GM19023 (cell line): ENCODE results near the gene LMO3.

ENCODE experiments used
- ATAC-seq: cut with Tn5 transposase; IDR thresholded peaks from one replicate; pipeline ENCODE4 v1.9.1; 2021; ENCODE audit warnings: mild to moderate bottlenecking, moderate library complexity; ENCODE audit not compliant: unreplicated experiment

The LMO3 gene

DNA sequence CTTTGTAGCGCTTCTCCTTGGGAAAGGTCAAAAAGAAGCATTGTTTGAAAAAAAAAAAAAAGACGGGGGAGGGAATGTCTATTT is at the start of gene LMO3:
Gene LMO3, minus strand, starts transcription at position 46 of the 84 bp plus-strand sequence. CDS start 5,302 bp downstream, outside the sequence.
- ATAC-seq, result no peak

DNA sequence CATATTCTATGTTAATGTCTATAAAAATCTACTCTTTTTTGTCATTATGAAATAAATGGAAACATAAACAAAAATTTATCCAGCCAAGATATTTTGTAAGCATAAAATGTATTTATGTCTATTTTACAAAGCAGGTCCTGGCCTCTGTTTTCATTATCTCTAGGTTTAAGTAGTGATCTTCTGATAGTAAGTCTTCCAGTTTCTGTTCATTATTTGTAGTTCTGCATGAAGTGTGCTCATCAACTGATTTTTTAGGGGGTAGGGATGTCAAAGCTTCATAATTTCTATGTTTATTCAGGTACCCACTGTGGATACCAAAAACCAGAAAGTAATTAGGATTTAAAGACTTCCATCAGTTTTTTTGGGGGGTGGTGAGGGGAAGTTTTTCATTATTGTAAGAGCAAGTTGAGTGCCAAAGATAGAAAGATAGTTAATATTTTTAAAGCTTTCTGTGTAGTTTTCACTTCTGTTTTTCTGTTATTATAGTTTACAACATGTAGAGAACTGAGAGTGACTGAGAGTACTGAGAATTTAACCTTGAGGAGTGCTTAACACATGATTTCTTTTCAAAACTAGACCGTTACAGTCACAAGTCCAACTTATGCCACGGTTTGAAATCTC is 30.6 kb upstream of the LMO3 start:
- peak; percentile 88 for ATAC-seq

DNA sequence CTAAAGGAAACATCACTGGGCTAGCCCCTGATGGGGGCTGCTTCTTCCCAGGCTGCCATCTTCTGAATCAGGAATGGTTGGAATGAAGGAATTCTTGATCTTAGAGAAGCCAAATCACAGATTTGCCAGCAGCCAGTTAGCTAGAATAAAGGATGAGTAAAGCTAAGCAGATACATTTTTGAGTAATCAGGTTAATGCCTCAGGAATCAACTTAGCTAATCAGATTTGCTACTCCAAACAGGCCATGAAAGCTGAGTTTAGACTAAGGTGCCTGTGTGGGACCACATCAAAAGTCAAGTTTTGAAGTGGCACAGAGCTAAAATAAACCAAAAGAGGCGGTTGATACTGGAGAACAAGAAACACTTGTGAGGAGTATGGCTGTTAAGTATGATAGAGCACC is 28.8 kb upstream of the LMO3 start:
- no peak for ATAC-seq

DNA sequence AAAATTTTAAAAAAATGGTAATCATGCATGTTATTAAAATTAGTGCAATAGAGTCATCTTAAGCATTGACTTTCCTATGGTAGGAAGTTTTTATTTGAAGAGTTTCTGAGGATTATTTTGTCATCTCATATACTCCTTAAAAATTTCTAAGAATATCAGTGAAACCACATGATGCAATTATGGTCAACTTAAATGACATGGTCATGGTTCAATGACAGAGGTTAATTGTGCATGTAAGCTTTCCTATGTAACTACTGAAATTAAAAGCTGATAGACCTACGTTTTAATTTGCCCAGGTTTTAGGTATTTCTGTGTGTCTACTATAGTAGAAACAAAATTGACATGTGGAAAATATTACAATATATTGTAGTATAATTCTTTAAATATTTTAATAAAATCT is 21.0 kb upstream of the LMO3 start:
- no peak for ATAC-seq

DNA sequence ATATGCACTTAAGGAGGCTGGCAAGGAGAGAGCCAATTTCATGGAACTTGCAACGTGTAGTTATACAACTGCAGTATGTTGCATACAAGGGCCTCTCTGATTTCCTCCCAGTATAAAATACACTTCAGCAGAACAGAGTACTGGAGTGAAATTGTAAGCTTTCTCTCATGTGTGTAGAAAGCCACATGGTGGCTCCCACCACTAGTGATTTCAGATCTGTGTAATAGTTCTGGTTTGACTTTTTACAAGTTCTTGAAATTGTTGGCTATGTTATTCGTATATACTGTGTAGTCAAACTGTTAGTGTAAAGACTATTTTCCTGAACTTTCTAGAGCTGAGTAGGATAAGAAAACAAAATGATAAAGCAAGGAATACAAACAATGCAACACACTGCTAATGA is 16.4 kb upstream of the LMO3 start:
- peak; percentile 60 for ATAC-seq

DNA sequence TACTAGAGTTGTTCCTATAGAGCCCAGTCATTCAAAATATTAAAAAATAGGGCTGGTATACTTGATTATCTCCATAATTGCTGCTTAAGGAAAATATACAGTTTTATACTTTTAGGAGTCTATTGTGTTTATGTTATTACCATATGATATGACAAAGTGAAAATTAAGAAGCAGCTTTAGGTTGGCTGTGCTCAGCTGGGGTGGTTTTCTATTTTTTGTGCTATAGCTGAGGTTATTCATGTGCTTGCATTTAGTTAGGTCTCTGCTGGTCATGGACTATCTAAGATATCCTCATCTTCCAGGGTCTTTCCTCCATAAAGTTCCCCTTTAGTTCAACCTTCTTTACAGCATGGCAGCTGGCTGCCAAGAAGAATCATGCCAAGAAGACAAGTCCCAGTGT is 13.6 kb upstream of the LMO3 start:
- no peak for ATAC-seq

DNA sequence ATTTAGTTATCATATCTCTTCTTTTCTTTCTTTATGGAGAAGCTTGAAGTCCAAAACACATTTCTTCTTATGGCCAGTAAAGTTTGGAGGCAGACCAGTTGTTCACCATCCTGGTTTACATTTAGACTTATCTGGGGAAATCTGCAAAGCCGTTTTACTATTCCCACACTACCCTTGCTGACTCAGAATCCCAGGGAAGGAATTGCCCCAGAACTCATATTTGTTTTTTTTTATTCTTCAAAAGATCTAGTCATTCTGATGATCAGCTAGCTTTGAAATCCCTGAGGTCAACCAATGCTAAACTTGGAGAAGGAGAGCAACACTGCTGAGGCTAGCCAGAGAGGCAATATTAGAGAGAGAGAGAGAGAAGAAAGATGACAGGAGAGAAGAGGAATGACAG is 12.3 kb upstream of the LMO3 start:
- no peak for ATAC-seq

DNA sequence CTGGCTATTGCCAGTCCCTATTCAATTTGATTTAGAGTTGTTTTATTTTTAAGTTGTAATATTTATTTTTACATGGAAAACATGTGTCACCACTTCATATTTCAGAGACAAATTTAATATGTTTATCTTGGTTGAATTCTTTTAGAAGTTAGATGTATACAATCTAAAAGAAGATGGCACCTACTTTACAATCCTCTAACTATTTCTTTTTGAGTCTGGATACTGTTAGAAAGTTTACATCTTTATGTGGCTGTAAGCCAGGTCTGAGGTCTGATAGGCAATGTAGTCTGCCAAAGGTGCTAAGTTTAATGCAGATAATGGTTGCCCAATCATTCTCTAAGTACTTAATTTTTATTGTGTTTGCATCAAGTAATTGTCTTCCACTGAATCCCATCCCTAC is 7.2 kb upstream of the LMO3 start:
- ATAC-seq, result no peak

DNA sequence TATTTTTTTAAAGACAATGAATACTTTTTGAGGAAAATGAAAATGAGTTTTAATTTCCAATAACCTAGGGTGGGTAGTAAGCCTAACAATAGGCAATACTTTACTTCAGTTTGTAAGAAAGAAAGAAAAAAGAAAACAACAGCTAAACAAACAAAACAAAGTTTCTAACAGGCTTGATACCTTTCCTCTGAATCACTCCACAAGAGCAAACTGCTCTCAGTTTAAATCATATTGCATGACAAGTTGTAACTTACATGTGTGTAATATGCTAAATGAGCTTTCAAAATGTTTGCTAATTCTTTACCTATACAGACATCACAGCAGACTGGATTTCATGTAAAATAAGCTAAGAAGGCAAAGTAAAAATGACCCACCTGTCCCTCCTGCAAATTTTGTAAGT is 6.7 kb upstream of the LMO3 start:
- no peak for ATAC-seq

DNA sequence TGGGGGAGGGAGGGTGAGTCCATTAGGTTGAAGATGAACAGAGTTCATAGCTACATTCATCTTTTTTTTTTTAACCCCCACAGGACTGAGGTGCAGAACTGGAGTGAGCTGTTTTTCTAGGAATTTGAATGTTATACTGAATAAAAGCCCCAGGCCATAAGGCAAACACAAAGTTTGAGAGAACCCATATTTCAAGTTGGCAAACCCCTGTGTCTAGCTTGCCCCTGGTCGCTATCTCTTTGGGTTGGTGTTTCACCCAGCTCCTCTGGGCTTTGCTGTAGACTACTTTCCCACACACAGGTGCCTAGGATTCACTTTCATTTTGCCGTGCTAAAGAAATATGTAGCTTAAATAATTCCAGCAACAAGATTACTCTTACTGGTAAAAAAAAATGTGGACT is 5.2 kb upstream of the LMO3 start:
- ATAC-seq, result peak; percentile 41

DNA sequence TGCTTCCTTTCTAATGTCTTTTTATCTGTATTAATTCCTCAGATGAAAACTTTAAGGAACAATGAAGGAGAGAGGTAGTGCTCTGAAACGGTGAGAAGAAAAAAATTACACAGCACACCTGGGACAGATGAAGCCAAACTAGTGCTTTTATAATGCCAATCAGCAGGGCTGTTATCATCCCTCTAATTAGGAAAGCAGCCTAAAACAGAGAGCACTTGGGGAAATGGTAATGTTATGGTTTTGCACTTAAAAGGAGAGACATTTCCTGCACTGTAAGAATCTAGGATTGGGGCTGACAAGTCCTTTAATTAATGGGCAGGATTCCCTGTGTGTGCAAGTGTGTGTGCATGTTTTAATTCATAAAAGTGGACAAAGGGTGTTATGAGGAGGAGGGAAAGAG is 4.8 kb upstream of the LMO3 start:
- ATAC-seq, result no peak

DNA sequence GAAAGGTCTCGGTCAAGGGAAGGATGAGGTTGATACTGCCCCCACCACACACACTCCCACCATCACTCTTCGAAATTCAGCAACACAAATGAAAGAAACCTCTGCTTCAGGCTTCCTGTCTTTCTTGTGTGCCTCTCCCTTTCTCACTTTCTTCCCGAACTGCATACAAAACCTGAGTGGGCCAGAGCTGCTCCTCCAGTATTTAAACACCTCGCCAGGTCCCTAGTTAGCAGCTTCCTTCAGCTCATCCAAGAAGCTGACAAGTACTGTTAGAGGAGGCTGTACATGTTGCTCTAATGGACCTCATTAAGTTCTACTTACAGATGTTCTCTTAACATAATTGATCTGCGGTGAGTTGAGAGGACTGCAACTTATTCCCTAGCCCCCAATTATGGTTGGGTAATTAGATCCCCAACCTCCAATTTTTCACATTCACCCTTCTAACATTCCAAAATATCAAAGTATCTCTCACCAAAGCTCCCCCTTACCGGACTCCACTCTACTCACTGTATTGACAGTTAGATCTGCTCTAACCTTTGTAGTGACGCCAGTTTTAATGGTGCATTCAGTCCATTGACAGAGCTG is 4.1 kb upstream of the LMO3 start:
- no peak for ATAC-seq

DNA sequence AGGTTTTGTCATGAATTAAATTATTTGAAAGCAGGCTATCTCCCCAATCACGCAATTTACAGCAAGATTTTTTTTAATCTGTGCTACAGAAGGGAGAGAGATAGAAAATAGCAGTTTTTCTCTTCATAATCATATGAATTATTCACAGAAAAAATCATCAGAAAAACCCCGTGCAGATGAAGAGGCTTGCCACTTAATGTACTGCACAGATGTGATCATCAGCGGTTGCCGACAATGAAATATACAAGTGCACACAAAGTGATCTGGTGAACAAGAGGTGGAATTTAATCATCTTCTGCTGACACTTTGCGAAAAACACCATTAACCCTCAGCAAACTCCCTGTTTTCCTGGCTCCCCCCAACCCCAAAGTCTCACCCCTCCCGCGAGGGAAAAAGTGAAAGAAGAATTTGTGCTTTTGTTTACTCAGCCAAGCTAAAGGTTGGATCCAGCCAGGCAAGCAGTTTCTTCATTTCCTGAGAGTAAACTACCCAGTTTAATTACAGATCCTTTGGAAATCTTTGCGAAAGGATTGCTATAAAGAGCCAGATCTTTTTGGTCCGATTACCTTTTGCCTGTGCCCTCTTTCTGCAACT is 3.1 kb upstream of the LMO3 start:
- no peak for ATAC-seq

DNA sequence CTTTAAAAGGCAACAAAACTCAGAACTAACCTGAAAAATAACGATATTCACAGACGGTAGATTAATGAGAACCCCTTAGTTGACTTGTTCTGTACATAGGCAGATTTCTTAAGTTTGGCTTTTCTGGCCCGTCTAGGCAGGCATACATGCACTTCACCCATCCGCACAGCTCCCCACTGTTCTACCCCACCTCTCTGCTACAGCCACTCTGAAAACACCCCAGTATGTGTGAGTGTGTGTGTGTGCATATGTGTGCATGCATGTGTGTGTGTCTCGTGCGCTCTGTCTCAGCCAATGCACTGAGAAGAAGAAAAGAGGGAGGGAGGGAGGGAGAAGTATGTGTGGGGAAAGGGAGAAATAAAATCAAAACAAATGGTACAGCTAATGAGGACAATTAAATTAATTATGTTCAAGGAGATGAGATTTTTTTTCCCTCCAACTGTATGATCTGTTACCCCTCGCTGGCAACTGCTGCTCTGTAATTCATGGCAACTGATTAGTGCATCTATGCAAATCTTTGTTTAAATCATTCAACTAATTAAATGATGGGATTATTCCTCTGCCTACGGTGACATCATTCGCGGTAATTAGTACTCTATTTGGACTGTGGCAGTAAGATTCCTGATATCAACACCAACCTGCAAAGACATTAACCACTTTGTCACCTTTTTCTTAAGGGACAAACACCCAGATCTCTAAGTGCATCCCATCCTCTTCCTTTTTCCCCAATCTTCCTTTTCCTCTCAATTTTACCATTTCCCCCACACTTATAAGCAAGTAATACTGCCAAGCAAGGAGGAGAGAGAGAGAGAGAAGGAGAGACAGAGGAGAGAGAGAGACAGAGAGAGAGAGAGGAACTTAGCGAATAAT is 2.2 kb upstream of the LMO3 start:
- no peak for ATAC-seq

DNA sequence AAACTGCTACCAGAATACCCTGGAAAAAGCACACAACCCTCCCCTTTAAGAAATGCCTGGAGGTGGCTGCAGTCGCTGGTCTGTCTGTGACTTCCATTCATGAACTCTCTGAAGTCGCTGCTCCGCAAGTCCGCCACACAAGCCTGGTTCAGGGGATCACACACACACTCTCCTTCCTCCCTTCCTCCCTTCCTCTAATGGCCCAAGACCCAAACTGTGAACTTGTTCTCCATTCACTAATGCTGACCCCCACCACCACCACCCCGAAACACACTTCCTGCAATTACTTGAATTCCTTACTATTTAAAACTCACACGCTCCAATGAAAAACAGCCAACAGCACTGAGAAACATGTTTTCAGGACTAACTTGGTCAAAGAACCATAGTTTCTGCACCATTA is 1.0 kb upstream of the LMO3 start:
- no peak for ATAC-seq

DNA sequence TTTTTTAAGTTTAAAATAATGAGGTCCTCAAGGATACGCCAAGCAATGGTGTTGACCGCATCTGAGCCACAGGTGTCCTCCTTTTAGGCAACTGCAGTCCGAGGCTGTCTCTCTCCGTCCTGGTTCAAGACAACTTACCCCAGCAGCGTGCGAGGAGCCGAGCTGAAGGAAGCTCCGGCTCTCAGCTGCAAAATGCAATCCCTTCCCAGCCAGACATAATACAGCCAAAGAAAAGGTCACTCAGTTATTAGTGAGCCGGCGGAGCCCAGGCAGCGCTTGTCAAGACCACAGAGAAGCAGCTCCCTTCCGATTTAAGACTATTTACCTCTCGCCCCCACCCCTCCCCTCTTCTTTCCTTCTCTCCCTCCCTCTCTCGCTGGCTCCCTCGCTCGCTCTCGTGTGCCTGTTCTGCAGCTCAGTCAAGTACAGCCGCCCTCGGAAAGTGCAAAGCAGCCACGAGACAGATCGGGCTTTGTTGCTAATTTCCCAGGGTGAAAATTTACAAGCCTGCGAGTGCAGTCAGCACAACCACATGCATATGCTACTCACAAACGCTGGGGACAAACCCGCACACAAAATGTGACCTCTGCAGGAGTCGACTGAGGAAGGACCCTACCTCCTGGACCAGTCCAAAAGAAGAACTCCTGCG is 363 bp upstream of the LMO3 start:
- peak; percentile 40 for ATAC-seq

DNA sequence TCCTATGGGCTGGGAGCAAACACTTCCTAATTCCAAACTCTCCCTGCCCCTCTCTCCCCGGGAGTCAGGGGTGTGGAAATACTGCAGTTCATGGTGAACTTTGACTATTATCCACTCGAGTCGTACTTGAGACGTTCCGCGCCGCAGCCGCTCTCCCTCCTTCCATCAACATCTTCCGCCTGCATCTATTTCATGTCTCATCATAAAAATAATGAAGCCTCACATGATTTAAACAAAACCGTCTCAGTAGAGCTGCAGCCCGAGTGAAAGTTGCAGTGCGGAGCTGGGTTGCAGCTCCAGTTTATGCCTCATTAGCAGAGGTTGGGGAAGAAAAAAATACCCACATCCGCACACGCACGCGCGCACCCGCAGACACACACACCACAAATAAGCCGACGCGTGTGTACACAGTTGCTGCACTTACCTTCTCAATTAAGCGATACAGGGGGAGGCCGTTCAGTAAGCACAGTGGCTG is 283 bp downstream of the LMO3 start:
- ATAC-seq, result no peak

DNA sequence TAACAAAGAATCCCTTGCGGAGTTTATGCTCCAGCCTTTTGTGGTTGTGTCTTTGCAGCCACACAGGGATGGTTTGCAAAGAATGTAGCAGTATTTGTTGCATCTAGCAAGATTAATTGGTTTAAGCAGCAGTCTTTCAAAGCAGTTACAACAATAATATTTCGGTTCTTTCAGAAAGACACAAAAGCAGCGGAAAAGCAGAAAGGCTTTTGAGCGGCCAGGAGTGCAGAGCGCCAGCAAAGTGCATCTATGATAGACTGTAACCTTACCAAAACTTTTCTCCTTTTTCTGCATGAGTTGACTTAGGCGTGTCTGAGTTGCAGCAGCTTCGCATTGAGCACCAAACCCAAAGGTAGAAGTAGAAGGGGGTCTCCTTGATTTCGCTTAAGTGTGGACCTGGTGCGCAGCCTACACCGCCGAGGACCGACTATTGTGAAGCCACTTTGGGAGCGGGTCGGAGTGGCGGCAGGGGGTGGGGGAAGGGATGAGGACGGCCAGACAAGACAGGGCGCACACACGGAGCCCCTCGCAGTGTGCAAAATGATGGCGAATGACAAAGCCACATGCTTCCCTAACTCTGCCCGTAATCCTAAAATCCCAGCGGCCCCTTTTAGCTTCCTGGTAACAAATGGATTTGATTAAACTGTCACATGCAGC is 1.2 kb downstream of the LMO3 start:
- ATAC-seq, result no peak

DNA sequence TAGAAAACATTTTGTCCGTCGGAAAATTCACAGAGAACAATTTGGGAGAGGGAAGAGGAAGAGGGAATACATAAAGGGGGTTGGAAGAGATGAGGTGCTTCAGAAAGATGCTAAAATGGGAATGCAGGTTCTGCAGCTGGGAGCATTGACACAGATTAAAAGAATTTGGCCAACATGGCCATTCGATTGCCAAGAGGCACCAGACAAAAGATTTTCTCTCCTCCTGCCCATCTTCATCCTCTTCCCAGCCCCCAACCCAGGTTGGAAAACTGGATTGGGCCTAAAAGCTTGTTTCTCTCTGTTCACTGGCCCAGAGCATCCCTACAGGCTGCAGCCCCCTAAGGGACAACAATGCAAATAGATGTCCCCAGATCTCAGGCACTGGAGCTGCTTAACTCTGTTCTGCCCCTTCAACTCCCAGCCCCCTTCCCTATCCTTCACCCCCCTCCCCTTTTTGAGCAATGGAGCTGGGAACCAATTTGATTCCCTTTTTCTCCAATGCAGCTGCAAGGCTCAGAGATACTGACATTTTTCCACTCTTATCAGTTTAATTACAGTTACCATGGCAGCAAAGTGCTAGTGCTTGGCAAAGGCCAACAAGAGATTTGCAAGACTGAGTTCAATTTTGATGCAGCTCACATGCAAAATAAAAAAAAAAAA is 1.9 kb downstream of the LMO3 start:
- ATAC-seq, result no peak

DNA sequence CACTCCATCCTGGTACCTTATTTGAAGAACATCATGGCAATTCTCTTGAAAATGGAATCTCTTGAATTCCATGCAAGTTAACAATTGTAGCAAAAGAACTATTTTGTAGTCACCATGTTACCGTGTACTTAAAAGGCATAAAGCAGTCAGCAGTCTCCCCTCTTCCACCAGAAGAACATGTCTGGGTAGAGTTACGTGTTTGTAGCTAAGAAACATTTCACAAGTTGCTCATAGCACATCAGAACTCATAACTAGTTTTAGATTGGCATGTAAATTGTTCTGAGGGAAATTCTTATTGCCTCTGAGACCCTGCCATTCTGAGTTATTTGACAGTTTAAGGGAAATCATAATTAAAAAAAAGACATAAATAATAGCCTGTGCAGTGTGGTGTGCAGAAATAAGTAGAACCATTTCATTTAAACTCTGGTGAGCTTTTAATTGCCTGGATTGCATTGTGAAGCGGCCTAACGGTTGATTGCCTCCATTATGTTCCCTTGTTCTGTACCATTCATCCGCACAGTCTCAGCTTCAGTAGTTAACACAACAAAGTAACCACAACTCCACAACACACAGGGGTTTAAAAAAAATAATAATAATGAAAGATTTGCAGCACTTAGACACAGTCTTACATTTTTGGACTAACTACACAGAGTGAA is 2.6 kb downstream of the LMO3 start:
- ATAC-seq, result no peak
